ENCODE results near the gene SCLY. TPM values are rescaled to one million over a fixed set of nuclear protein-coding genes. Genes with fewer than 3 reads are reported as not detected.
"Not testable (repeated sequence)": the region's sequence is repeated elsewhere in the genome, so short reads cannot be mapped to it uniquely, and the experiment has no call there.

SCLY gene
- total and polyA plus RNA-seq, 7 donors = 4.6 to 10.1 (median 6.5) TPM

DNA sequence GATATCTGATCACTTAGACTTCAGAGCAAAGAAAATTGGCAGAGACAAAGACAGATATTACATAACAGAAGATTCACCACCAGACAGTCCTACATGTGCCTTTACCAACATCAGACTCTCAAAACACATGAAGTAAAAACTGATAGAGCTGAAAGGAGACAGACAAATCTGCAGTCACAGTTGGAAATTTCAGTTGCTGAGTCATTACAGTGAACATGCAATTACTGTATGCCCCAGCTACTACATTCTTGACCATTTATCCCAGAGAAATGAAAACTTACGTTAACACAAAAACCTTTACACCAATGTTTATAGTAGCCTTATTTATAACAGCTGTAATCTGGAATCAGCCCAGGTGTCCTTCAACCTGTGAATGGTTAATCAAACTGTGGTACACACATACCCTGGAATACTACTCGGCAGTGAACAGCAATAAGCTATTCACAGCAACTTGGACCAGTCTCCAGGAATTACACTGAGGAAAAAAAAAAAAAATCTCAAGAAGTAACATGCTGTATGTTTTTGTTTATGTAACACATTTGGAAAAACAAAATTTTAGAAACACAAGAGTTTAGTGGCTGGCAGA lies 7.5 kb upstream of the SCLY start:
- no peaks in the 10 kb centered on the region for H3K4me1 ChIP-seq
- intact Hi-C loops (cut with DNase I) = no loop called here
- no peak overlapping the region for H3K27ac ChIP-seq
- ATAC-seq (no peak), DNase-seq (no peak)
- H3K4me3 ChIP-seq = no peak overlapping the region
- H3K9me3 ChIP-seq = no peaks in the 10 kb centered on the region
- WGBS, 3 donors = 90 to 92% (median 91%) methylated on average over 2 of the region's 2 CpGs
- H3K27me3 ChIP-seq (ENCODE audit: insufficient read depth in 3 of 3, low read length in 2 of 3) = no peaks in the 10 kb centered on the region
- no peak for TF ChIP-seq CTCF (IDR thresholded peaks at IDR 0.05)
- no peaks in the 10 kb centered on the region for H3K36me3 ChIP-seq (ENCODE audit: insufficient read depth in 1 of 2, low read depth in 1 of 2)

GRCh38 chr2:238055841-238056240 lies 5.0 kb upstream of the SCLY start:
- intact Hi-C loops (cut with DNase I) = no loop called here
- Histone ChIP-seq H3K4me3 (no peak overlapping the region), H3K4me1 (peaks cover 7% of the 10 kb centered on the region), H3K36me3 (ENCODE audit: insufficient read depth in 1 of 2, low read depth in 1 of 2) (no peaks in the 10 kb centered on the region), H3K27ac (no peak overlapping the region), H3K9me3 (no peaks in the 10 kb centered on the region), H3K27me3 (ENCODE audit: insufficient read depth in 3 of 3, low read length in 2 of 3) (no peaks in the 10 kb centered on the region)
- ATAC-seq = no peak
- whole genome bisulfite sequencing, 3 donors = 71 to 78% (median 73%) methylated on average over 3 of the region's 3 CpGs
- no peak for TF ChIP-seq CTCF (IDR thresholded peaks at IDR 0.05)
- DNase-seq = no peak

DNA sequence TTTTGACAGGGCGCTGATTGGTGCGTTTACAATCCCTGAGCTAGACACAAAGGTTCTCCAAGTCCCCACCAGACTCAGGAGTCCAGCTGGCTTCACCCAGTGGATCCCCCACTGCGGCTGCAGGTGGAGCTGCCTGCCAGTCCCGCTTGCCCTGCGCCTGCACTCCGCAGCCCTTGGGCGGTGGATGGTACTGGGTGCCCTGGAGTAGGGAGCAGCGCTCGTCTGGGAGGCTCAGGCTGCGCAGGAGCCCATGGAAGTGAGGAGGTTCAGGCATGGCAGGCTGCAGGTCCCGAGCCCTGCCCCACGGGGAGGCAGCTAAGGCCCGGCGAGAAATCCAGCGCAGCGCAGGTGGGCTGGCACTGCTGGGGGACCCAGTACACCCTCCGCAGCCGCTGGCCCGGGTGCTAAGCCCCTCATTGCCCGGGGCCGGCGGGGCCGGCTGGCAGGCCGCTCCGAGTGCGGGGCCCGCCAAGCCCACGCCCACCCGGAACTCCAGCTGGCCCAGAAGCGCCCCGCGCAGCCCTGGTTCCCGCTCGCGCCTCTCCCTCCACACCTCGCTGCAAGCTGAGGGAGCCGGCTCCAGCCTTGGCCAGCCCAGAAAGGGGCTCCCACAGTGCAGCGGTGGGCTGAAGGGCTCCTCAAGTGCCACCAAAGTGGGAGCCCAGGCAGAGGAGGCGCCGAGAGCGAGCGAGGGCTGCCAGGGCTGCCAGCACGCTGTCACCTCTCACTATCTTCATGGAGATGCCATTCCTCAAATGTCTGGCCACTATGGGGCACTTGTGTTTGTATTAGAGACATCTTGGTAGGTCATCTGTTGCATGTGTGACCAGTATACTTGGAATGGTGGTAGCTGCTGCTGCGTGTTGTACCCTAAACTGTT lies 2.9 kb upstream of the SCLY start:
- H3K4me1 ChIP-seq = peaks cover 13% of the 10 kb centered on the region
- H3K36me3 ChIP-seq (ENCODE audit: insufficient read depth in 1 of 2, low read depth in 1 of 2); intact Hi-C loops (cut with DNase I); H3K4me3 ChIP-seq; DNase-seq; H3K27me3 ChIP-seq (ENCODE audit: insufficient read depth in 3 of 3, low read length in 2 of 3); H3K9me3 ChIP-seq; H3K27ac ChIP-seq; ATAC-seq: not testable (repeated sequence)
- 90 to 93% (median 92%) methylated on average over 32 to 44 of the region's 44 CpGs for WGBS, 3 donors

DNA sequence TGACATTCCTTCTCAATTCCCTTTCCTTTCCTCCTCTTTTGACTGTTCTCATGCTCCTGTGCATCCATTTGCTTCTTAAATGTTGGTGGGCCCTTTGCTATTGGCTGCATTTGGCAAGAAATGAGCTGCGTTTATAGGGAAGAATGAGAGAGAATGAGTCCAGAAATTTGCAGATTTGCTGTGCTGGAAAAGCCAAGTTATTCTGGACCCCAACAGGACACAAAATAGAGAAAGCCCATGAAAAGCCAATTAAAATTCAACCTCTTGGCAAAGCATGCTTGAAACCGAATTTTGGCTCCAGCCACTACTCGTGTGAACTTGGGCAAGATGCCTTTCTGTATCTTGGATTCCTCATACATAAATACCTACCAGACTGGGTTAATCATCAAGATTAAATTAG lies 1.3 kb upstream of the SCLY start:
- intact Hi-C loops (cut with DNase I) = no loop called here
- no peaks in the 10 kb centered on the region for H3K9me3 ChIP-seq
- ATAC-seq (no peak), DNase-seq (no peak)
- H3K4me3 ChIP-seq = peak overlapping the region; percentile 99
- no peaks in the 10 kb centered on the region for H3K27me3 ChIP-seq (ENCODE audit: insufficient read depth in 3 of 3, low read length in 2 of 3)
- peaks cover 0 to 3% of the 10 kb centered on the region in 2 donors for H3K36me3 ChIP-seq (ENCODE audit: insufficient read depth in 1 of 2, low read depth in 1 of 2)
- H3K4me1 ChIP-seq = peaks cover 13% of the 10 kb centered on the region
- 48 to 56% (median 48%) methylated on average over 3 of the region's 3 CpGs for WGBS, 3 donors
- no peak for TF ChIP-seq CTCF (IDR thresholded peaks at IDR 0.05)
- H3K27ac ChIP-seq = peak overlapping the region; percentile 95

- WGBS, 3 donors = 1 to 2% (median 1%) methylated on average over 18 of the region's 18 CpGs
- ATAC-seq = no peak
- intact Hi-C loops (cut with DNase I) = loop anchor here in 1 of 2 donors (2.0 to 5.0 kb wide), 2 partner anchors 91 to 203 kb away; partner anchors contain the start of gene RAMP1
Observed at GRCh38 chr2:238060096-238060541, 682 bp upstream of the SCLY start.

More at GRCh38 chr2:238060096-238060541, 682 bp upstream of the SCLY start:
- Histone ChIP-seq H3K36me3 (ENCODE audit: insufficient read depth in 1 of 2, low read depth in 1 of 2) (peaks cover 0 to 10% of the 10 kb centered on the region in 2 donors), H3K27ac (peak overlapping the region; percentile 95), H3K4me3 (peak overlapping the region; percentile 99), H3K27me3 (ENCODE audit: insufficient read depth in 3 of 3, low read length in 2 of 3) (no peaks in the 10 kb centered on the region), H3K4me1 (peaks cover 13% of the 10 kb centered on the region), H3K9me3 (no peaks in the 10 kb centered on the region)
- TF ChIP-seq CTCF (IDR thresholded peaks at IDR 0.05) = no peak
- no peak for DNase-seq

Data from psoas muscle (tissue), 8 donors.